Measurements from ENCODE around the gene SNX7.

The SNX7 gene

GRCh38 chr1:98698625-98699024, 37.1 kb downstream of the SNX7 start:
- no peak for DNase-seq

- no peak for DNase-seq
Measured at GRCh38 chr1:98700228-98700627, 38.7 kb downstream of the SNX7 start.

- no peak for DNase-seq
Measured at GRCh38 chr1:98702976-98703375, 41.5 kb downstream of the SNX7 start.

- no peak for DNase-seq
Measured at GRCh38 chr1:98704474-98704873, 43.0 kb downstream of the SNX7 start.

DNA sequence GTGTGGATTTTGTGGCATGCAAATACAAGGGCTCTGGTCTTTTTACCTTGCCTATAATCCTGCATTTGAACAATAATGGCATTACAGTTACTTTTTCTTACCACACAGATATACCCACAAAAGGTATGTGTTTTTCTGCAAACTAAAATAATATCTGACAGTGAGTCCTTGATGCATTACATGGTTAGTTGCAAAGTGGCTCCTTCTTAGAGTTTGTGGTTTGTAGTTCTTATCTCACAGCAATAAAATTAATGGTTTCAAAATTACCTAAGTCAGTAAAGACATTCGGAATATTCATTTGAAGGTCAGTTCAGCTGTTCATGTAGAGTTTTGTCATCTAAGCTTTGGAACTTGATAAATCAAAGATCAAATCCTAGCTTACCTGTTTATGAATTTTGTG, 43.5 kb downstream of the SNX7 start:
- DNase-seq: no peak

DNA sequence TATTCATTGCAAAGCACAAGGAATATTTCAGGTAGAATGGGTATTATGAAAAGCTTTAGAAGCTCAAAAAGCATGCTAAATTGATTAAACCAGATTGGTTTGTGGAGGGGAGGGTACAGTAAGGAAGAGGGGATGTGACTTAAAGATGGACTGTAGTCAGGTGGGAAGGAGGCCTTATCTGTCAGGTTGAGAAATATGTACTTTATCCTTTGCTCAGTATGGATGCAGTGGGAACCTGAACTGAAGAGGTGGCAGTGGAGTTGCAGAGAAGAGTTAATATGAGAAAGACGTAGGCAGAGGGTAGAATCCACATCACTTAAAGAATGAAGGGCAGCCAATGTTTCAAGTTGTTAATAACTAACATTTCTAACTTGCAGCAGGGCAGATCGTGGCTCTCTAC, 44.1 kb downstream of the SNX7 start:
- no peak for DNase-seq

GRCh38 chr1:98706173-98706843, 44.8 kb downstream of the SNX7 start:
- no peak for DNase-seq

DNA sequence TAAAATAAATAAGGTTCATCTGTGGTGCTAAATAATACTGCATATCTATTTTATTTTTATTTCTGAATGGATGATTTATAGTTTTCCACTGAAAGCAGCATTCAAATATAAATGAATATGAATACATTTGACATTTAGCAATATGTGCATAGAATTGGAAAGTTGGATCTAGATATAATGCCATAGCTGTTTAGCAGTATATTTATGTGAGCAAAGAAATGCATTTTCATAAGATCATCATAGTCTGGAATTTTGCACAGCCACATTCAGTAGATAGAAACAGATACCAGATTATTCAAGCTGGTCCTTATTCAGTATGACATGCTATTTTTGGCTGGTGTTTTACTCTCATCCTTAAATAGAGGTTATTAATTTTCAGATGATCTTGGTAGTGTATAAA, 46.0 kb downstream of the SNX7 start:
- DNase-seq: no peak

DNA sequence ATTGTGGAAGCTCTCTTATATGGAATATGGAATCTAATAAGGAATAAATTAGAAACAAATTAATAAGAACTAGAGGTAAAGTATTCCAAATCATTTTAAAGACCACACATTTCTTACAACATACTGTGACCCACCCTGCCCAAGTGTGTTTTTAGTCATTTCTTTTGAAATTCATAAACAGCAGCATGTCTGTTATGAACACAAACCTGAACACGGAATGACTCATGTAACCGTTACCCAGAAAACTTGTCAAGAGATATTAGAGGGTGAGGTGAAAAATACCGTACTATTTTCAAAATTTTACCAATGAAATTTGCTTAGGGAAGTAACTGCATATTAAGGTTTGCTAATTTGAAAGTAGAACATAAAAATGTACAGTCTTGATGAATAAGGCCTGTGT, 48.4 kb downstream of the SNX7 start:
- no peak for DNase-seq

DNA sequence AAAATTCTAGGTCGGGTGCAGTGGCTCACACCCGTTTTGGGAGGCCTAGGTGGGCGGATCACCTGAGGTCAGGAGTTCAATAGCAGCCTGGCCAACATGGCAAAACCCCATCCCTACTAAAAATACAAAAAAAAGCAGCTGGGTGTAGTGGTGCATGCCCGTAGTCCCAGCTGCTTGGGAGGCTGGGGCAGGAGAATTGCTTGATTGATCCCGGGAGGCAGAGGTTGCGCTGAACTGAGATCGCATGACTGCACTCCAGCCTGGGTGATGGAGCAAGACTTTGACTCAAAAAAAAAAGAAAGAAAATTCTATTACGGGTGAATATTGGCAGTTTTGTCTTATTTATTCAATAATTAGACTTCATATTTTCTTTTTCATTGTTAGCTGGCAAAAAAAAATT, 62.1 kb downstream of the SNX7 start:
- DNase-seq: no peak

- DNase-seq: no peak
Measured at GRCh38 chr1:98732985-98733781, 71.7 kb downstream of the SNX7 start.

DNA sequence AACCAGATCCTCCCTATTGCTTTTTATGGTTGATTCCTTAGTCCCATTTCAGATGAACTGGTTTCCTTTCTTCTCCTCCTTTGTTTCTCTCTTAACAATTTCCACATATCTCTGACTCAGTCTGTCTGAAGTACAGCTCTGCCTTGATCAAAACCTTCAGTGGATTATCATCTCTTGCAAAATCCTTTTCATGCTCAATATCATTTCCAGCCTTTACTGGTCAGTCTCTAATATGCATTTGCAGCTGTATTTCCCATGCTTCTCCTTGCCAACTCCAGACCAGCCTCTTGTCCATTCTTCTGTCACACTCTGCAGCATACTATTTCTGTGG, 72.2 kb downstream of the SNX7 start:
- no peak for DNase-seq

GRCh38 chr1:98735756-98736155, 74.2 kb downstream of the SNX7 start:
- no peak for DNase-seq

GRCh38 chr1:98737835-98738234, 76.3 kb downstream of the SNX7 start:
- no peak for DNase-seq

DNA sequence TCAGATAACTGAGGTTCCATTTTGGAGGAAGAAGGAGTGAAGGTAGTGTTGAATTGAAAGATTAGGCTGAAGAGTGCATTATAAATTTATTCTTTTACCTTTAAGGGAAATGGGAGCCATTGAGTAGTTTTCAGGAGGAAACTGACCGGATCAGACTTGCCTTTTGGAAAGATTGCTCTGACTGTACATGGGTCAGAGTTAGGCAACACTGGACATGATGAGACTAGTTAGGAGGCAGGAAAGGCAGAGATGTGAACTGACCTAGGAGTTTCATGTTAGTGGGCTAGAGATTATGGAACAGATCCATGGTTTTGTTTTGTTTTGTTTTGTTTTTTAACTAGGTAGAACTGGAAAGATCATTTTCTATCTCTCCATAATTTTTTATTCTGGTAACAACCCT, 78.2 kb downstream of the SNX7 start:
- no peak for DNase-seq

DNA sequence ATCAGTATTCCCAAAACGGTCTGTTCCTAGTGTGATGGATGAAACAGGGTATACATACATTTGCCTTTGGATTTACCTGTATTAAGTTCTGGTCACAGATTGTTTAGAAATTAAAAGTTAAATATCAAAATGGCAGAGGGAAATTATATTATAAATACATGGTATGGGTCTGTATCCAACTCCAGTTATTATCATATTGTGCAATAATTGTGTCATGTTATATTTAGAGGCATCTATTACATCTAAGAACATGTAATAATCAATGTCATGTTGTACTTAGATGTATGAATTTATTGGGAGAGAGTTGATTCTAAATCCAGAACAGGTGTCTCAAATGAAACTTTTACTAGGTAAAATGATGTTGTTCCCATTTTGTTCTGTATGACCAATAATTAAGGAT, 79.6 kb downstream of the SNX7 start:
- no peak for DNase-seq

DNA sequence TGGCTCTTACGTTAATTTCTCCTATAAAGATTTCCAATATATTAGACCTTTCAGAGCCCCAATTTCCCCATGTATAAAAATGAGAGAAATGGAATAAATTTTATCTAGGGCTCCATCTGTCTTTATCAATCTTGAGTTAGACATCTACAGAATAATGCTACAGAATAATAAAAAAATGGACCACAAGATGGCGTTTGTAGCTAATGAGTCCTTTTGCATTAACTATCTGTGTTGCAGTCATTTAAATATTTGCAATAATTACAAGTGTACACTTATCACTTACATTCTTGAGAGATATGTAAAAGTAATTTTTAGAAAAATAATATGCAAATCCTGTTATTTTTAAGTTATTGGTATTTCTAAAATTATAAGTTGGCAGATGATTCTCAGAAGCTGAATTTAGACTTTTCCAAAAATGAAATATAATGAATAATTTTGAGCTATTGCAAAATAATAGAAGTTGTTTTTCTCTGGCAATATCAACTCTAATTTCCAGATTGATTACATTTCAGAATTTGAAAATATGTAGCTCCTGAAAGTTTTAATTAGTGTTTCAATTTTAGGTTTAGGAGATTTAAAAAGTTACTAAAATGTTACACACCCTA, 87.7 kb downstream of the SNX7 start:
- peak in 2 of 4 experiments; percentile 45 to 46 for DNase-seq

DNA sequence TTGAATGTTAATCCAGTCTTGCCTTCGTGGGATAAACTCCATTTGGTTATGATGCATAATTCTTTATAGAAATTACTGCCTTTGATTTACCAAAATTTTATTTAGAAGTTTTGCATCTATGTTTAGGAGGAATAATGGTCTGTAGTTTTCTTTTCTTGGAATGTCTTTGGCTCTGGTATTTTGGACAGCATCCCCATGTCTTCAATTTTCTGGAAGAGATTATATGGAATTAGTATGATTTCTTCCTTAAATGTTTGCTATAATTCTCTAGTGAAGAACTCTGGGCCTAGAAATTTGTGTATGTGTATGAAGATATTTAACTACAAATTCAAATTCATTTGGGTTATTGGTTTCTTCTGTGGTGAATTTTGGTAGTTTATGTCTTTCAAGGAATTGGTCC, 92.7 kb downstream of the SNX7 start:
- no peak for DNase-seq

DNA sequence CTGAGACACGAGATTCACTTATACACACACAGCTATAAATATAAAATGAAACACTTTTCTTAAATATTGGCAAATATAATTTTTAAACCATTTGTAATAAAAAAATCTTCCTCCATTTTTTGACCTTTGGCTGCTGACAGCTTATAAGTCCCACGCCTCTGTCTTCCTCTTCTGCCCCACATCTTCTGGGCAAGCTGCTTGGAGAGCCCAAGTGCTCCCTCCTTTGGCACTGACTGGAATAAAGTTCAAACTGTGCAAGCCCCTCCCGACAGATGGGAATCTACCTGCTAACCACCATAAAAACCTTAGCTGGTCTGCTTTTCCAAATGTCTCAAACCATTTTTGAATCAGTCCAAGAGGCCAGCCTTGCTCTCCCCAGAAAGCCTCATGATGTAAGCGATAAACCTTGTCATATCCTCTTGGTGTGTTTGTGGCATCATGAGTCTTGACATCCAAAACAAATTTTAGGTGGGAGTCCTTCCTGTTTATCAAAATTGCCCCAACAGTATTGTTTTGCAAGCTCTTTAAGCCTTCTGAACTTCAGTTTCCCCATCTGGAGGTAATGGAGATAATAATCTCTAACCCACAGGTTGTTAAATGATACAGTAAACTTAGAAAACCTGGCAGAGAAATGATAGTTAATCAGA, 99.8 kb downstream of the SNX7 start:
- peak; percentile 13 to 73 (median 54) for DNase-seq

GRCh38 chr1:98763488-98764150, 102.1 kb downstream of the SNX7 start:
- DNase-seq: peak; percentile 28 to 62 (median 52)

DNA sequence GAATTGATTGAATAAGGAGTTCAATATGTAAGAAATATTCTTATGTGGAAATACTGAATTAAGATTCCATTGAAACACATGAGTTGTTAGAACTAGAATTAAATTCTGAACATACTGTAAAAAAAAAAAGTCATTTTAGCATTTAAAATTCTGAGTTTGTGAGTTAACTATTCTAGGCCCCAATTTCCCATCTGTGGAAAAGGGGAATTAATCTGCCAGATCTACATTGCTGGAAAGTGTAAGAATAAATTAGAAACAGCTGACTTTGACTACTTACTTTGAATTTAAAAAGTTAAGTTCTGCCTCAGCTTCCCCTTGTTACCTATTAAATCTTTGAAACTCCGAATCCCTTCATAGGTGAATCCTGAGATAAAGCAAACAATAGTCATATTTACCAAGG, 103.0 kb downstream of the SNX7 start:
- no peak for DNase-seq

DNA sequence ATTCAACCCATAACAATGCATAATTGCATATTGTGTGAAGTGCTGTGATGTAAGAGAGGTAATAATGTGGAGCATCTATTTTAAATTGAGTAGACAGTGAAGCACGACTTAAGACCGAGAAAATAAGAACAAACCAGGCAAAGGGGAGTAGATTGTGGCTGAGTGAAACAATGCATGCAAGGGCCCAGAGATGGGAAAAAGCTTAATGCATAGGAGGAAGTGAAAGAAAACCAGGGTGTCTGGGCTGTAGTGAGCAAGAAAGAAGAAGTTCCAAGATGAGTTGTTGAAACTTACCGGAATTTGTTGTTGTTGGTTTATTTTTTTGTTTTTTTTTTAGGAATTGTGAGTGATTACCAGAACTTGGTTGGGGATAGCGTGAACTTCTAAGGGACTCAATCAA, 104.7 kb downstream of the SNX7 start:
- DNase-seq: peak; percentile 44 to 77 (median 68)

GRCh38 chr1:98769162-98769561, 107.6 kb downstream of the SNX7 start:
- no peak for DNase-seq

All from suppressor macrophage (primary cell).